HepG2 (cell line): Measurements from ENCODE around the gene BMERB1. TPM values are rescaled to one million over a fixed set of nuclear protein-coding genes. Genes with fewer than 3 reads are reported as not detected.
A peak's percentile ranks its signal among the peaks of the same experiment; 100 is the strongest.

ENCODE experiments used
- BRCA1 ChIP-seq: sonication (generic); formaldehyde crosslinking; IDR thresholded peaks from 2 replicates; pipeline ENCODE4 v1.4.0; 2020; ENCODE audit warnings: missing genetic modification reagents
- DNMT1 ChIP-seq: sonication (generic); formaldehyde crosslinking; IDR thresholded peaks from 2 replicates; pipeline ENCODE4 v1.5.1; 2020; ENCODE audit warnings: mild to moderate bottlenecking, missing genetic modification reagents
- HNF1B ChIP-seq: sonication (generic); formaldehyde crosslinking; IDR thresholded peaks from 2 replicates; pipeline ENCODE4 v1.5.1; 2020; ENCODE audit warnings: mild to moderate bottlenecking, moderate library complexity, missing genetic modification reagents
- KIAA2018 ChIP-seq: sonication (generic); formaldehyde crosslinking; IDR thresholded peaks from 2 replicates; pipeline ENCODE4 v1.5.0; 2020; ENCODE audit warnings: mild to moderate bottlenecking, missing genetic modification reagents, borderline replicate concordance
- MIER3 ChIP-seq: IDR thresholded peaks from 2 replicates; pipeline ENCODE4 v1.6.1; 2016; ENCODE audit warnings: missing compliant biosample characterization, borderline replicate concordance
- POGK ChIP-seq: sonication (generic); formaldehyde crosslinking; conservative IDR thresholded peaks from 2 replicates; pipeline ENCODE4 v1.8.0; 2022; ENCODE audit warnings: mild to moderate bottlenecking, moderate library complexity, missing genetic modification reagents
- RARA ChIP-seq: IDR thresholded peaks from 2 replicates; pipeline ENCODE4 v1.6.1; 2016; ENCODE audit warnings: missing genetic modification reagents, missing compliant biosample characterization
- RXRB ChIP-seq: IDR thresholded peaks from 2 replicates; pipeline ENCODE4 v1.6.1; 2016; ENCODE audit warnings: borderline replicate concordance, missing genetic modification reagents, missing compliant biosample characterization
- SMARCE1 ChIP-seq: fragments of 450-650 bp; IDR thresholded peaks from 2 replicates; pipeline ENCODE4 v1.6.1; 2017; ENCODE audit warnings: borderline replicate concordance
- SMC3 ChIP-seq: IDR thresholded peaks from 2 replicates; pipeline ENCODE4 v1.6.1; 2011; ENCODE audit warnings: low read length, improper control_type of control experiment
- SP140L ChIP-seq: sonication (generic); formaldehyde crosslinking; IDR thresholded peaks from 2 replicates; pipeline ENCODE4 v1.4.0; 2020; ENCODE audit warnings: missing genetic modification reagents, borderline replicate concordance
- STAG1 ChIP-seq: sonication (generic); formaldehyde crosslinking; IDR thresholded peaks from 2 replicates; pipeline ENCODE4 v1.4.0; 2020; ENCODE audit warnings: missing genetic modification reagents
- ZBTB38 ChIP-seq: sonication (generic); formaldehyde crosslinking; IDR thresholded peaks from 2 replicates; pipeline ENCODE4 v1.5.1; 2020; ENCODE audit warnings: mild to moderate bottlenecking, missing genetic modification reagents
- ZIK1 ChIP-seq: sonication (generic); formaldehyde crosslinking; IDR thresholded peaks from 2 replicates; pipeline ENCODE4 v1.5.0; 2020; ENCODE audit warnings: mild to moderate bottlenecking, low read depth, missing genetic modification reagents, borderline replicate concordance
- ZNF101 ChIP-seq: sonication (generic); formaldehyde crosslinking; IDR thresholded peaks from 2 replicates; pipeline ENCODE4 v1.4.0; 2020; ENCODE audit warnings: mild to moderate bottlenecking, low read depth, missing genetic modification reagents, borderline replicate concordance
- ZNF749 ChIP-seq: sonication (generic); formaldehyde crosslinking; IDR thresholded peaks from 2 replicates; pipeline ENCODE4 v1.8.0; 2022; ENCODE audit warnings: mild to moderate bottlenecking, missing genetic modification reagents, moderate library complexity, borderline replicate concordance
- ZNF878 ChIP-seq: sonication (generic); formaldehyde crosslinking; IDR thresholded peaks from 2 replicates; pipeline ENCODE4 v1.8.1; 2023; ENCODE audit warnings: mild to moderate bottlenecking, missing genetic modification reagents, moderate library complexity
- polyA plus RNA-seq, 8 experiments: library from polyadenylated mRNA; depleted of rRNA in 3 of 8; stranded (reverse) in 7 of 8; unstranded in 1 of 8; fragments of >200 nt; fragmentation: Illumina TruSeq in 4 of 8; extraction: Trizol in 4 of 8; gene quantifications; 2 replicates each; pipeline versions ENCODE4 v1.2.1 to v1.2.3, GENCODE V29; 2011 to 2016; ENCODE audit warnings: low read depth in 4 of 8, missing spikeins in 1 of 8, mixed read lengths in 1 of 8; ENCODE audit not compliant: insufficient read depth in 1 of 8
- total RNA-seq, 5 experiments: library from RNA; depleted of rRNA; stranded (reverse); fragments of >200 nt; fragmentation: Illumina TruSeq; extraction: Trizol; gene quantifications; 2 replicates each; pipeline ENCODE4 v1.2.3, GENCODE V29; 2016; ENCODE audit warnings: low read depth in 1 of 5

Gene BMERB1
- total and polyA plus RNA-seq, 2 of the 13 experiments (the other 11 are each of a cell fraction or from before 2014, with no cell fraction given), result 1.4 TPM

- TF ChIP-seq KIAA2018 (CRISPR knock-in tag) (no peak), RXRB (CRISPR knock-in tag) (peak; percentile 96), RARA (peak; percentile 96), STAG1 (CRISPR knock-in tag) (peak; percentile 55), ZIK1 (CRISPR knock-in tag) (no peak), HNF1B (peak; percentile 1; the same call in 1 of the 2 replicates), MIER3 (peak; percentile 57; the same call in 1 of the 2 replicates), SMC3 (peak; percentile 64), SMARCE1 (no peak), ZBTB38 (CRISPR knock-in tag) (peak; percentile 55), POGK (CRISPR knock-in tag) (peak; percentile 64; the same call in 1 of the 2 replicates), BRCA1 (CRISPR knock-in tag) (0 out of 2 replicates have a peak, but pooled peaks have one; percentile 55), ZNF878 (CRISPR knock-in tag) (peak; percentile 90; the same call in 1 of the 2 replicates), DNMT1 (no peak), ZNF749 (CRISPR knock-in tag) (peak; percentile 71; the same call in 1 of the 2 replicates), SP140L (CRISPR knock-in tag) (0 out of 2 replicates have a peak, but pooled peaks have one; percentile 36), ZNF101 (CRISPR knock-in tag) (no peak)
These were observed 174.3 kb downstream of the BMERB1 start (continued) for GRCh38 chr16:15608398-15609285.
